ENCODE results near the gene EBF3.

EBF3 gene

GRCh38 chr10:129868449-129869035 lies 95.5 kb downstream of the EBF3 start:
- DNase-seq, result no peak

GRCh38 chr10:129867631-129868179 lies 96.4 kb downstream of the EBF3 start:
- no peak for DNase-seq

GRCh38 chr10:129866894-129867293 lies 97.2 kb downstream of the EBF3 start:
- no peak for DNase-seq

DNA sequence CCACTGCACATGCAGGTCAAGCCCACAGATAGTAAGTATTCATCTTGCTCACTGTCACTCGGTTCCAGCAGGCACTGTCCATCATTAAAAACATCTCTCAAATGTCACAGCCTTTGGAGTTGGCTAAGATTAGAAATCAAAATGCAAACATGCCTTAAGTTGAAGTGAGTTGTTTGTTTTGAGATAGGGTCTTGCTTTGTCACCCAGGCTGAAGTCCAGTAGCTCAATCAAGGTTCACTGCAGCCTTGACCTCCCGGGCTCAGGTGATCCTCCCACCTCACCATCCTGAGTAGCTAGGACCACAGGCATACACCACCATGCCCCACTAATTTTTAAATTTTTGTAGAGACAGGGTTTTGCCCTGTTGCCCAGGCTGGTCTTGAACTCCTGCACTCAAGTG lies 98.1 kb downstream of the EBF3 start:
- no peak for DNase-seq

- DNase-seq, result no peak
These were observed 98.7 kb downstream of the EBF3 start for GRCh38 chr10:129865413-129865812.

DNA sequence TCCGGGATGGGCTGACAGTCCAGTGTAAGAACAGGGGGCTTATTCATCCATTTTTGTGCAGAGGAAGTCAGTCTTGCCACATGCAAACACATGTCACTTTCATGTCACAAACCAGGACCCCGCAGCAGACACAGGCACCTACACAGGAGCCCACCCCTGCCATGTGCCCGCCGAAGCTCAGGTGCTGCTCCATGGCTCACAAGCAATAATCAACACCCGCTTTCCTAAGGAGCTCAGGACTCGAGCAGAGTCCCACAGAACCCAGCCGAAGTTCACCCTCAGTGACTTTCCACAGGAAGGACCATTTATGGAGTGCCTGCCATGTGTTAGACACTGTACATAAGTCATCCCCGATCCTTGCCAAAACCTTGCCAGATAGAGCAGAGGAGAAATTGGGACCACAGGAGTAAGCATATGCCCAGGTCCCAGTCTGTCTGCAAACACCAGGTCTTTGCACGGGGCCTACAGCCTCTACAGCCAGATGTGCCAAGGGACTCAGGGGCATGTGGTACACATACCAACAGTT lies 99.4 kb downstream of the EBF3 start:
- DNase-seq, result no peak

DNA sequence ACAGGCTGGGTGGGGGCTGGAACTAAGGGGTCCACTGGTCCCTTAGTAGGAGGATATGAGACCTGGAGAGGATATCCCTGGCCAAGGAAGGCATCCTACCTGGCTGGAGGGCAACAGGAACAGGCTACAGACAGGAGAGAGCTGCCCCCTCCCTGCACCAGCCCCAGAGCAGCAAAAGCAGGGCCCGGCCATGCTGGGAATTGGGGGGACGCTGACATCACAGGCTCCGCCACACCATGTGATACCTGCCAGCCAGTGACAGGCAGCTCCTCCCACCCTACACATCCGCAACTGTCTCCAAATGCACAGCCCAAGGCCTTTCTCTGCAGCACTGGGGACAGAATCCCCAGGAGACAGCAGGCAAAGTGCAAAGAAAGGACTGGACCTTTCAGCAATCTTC lies 100.0 kb downstream of the EBF3 start:
- DNase-seq, result no peak

- peak; percentile 86 for DNase-seq
These were observed 100.8 kb downstream of the EBF3 start for GRCh38 chr10:129863201-129863663.

GRCh38 chr10:129861776-129862531 lies 102.1 kb downstream of the EBF3 start:
- no peak for DNase-seq

- DNase-seq, result no peak
These were observed 103.7 kb downstream of the EBF3 start for GRCh38 chr10:129860396-129860795.

GRCh38 chr10:129859536-129859935 lies 104.5 kb downstream of the EBF3 start:
- DNase-seq, result no peak

DNA sequence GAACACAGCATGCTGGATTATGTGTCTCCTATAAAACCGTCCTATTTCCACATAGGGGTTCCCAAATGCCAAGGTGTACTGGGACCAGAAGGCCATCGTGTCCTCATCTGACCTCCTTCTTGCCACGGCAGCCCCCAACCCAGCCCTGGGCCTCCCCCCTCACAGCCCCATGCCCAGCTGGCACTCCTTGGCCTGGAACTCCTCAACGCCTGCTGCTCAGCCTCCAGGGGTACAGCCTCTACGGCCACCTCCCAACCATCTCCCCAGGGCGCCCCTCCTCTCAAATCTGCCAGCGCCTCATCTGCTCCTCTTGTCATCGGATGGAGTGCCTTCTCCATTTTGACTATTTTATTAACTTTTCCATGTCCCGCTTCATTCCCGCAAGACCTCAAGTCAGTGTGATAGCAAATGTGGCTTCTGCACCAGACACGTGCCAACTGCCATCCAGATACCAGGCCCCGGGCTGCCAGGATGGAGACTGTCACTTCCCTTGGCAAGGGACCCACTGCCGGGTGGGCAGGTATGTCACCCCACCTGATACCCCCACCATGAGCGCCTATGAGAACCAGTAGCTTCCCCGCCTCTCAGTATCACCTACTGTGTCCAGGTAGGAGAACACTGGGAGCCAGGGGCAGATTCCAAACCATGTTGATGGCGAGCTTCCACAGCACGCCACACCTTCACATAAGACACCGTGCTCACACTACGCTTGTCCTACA lies 106.7 kb downstream of the EBF3 start:
- DNase-seq, result no peak

- DNase-seq, result no peak
These were observed 108.1 kb downstream of the EBF3 start for GRCh38 chr10:129855836-129856563.

DNA sequence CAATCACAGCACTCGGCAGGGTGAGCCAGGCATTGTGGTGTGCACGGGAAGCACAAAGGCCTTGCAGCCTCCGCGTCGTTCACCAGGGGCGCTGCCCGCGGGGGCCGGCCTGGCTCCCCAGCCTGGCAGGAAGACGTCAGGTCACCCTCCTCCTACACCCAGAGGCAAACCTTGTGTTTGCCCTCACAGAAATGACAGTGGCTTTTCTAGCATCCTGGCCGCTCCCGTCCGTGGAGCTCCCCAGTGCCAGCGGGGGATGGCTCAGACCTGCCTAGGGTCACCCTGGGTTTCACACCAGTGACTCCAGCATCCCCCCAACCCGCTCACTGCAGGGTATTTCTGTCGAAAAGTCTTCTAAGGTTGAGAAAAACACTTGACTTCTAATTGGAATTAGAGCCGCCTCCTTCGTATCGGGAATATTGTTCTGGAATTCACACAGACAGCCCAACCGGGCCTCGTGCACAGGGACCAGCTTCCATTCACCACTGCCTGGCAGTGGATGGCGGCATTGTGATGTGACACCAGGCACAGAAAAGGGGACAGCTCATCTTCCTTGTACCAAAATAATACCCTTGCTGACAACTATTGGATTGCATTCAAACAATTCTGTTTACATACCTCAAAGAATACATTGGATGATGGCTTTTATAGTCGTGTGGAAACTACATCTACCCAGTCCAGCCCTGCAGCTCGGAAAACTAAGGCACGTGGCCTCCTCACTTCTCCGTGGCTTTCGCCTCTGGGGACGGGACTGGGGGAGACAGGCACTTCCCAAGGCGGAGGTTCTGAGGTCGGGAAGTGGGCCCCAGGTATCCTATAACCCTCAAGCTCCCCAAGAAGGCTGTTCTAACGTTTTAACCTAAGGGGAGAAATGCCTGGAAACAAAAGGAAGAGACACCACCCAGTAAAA lies 109.0 kb downstream of the EBF3 start:
- no peak for DNase-seq

GRCh38 chr10:129854158-129854557 lies 109.9 kb downstream of the EBF3 start:
- no peak for DNase-seq

DNA sequence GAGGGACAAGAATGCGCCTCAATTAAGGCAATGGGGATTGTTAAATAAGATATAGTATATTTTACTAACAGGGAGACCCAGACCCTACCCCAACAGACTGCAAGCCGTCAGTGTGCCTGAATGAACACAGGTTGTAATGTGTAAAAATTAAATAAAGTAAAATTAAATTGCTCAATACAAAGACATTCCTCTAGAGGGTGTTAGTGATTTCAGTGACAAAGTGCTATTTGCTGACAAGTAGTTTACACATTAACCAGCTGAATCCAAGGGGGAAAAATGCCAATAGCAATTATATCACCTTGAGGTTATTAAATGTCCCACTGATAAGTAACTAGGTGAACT lies 110.5 kb downstream of the EBF3 start:
- peak; percentile 52 for DNase-seq

- DNase-seq, result peak; percentile 67
These were observed 111.1 kb downstream of the EBF3 start for GRCh38 chr10:129852829-129853561.

GRCh38 chr10:129851941-129852640 lies 112.0 kb downstream of the EBF3 start:
- DNase-seq, result no peak

- DNase-seq, result no peak
These were observed 113.3 kb downstream of the EBF3 start for GRCh38 chr10:129850790-129851189.

GRCh38 chr10:129850316-129850715 lies 113.8 kb downstream of the EBF3 start:
- DNase-seq, result no peak
